B cell (primary cell): ENCODE data around the gene FOXO1.

Source experiments
- CTCF ChIP-seq: fragments of 200-600 bp; IDR thresholded peaks from one replicate; pipeline ENCODE4 v1.8.0; 2022; ENCODE audit warnings: antibody characterized with exemption, mild to moderate bottlenecking
- EZH2 ChIP-seq: IDR thresholded peaks from 2 replicates; pipeline ENCODE4 v1.6.1; 2012; ENCODE audit warnings: borderline replicate concordance, low read depth, mild to moderate bottlenecking, moderate library complexity, low read length; ENCODE audit not compliant: insufficient read depth, poor library complexity, severe bottlenecking

- TF ChIP-seq CTCF (no peak), EZH2 (no peak)
Measured at GRCh38 chr13:40613914-40614313, 52.5 kb downstream of the FOXO1 start.
